ENCODE results near the gene FAM219B.
A peak's percentile ranks its signal among the peaks of the same experiment; 100 is the strongest.
"Not testable (repeated sequence)": the region's sequence is repeated elsewhere in the genome, so short reads cannot be mapped to it uniquely, and the experiment has no call there.

The FAM219B gene

DNA sequence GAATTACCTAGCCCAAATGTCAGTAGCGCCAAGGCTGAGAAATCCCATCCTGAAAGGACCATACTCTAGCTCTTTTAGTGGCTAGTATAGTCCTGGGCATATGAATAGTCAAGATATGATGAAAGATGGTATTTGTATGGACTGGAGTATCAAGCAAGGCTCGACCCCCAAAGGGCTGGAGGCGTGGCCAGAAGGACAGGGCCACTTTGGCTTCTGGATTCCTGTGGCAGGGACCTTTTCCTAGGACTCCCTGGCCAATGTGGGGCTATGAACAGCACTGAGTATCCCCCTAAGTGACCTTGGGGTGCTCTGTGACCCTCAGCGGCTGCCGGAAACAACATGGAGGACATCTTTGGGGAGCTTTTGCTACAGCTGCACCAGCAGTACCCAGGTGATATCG is 10.8 kb downstream of the FAM219B start:
- ATAC-seq (replicated peaks) (no peak), DNase-seq (no peak)
- H3K27ac Mint-ChIP-seq = peak overlapping the region; percentile 35 to 58
- H3K9me3 Mint-ChIP-seq = no peaks in the 10 kb centered on the region
- H3K36me3 Mint-ChIP-seq (ENCODE audit: insufficient read depth) = peaks cover 24% of the 10 kb centered on the region
- H3K4me1 Mint-ChIP-seq (ENCODE audit: low read depth in 2 of 2) = peaks cover 17 to 19% of the 10 kb centered on the region in 2 donors
- no peaks in the 10 kb centered on the region for H3K27me3 Mint-ChIP-seq
- no peak overlapping the region for H3K4me3 Mint-ChIP-seq

DNA sequence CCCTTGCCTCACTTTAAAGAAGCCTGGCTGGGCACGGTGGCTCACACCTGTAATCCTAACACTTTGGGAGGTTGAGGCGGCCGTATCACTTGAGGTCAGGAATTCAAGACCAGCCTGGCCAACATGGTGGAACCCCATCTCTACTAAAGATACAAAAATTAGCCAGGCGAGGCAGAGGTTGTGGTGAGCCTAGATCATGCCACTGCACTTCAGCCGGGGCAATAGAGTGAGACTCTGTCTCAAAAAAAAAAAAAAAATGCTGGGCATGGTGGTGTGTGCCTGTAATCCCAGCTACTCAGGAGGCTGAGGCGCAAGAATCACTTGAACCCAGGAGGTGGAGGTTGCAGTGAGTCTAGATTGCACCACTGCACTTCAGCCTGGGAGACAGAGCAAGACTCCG is 12.3 kb downstream of the FAM219B start:
- peaks cover 17% of the 10 kb centered on the region for H3K36me3 Mint-ChIP-seq (ENCODE audit: insufficient read depth)
- DNase-seq; H3K9me3 Mint-ChIP-seq; H3K4me3 Mint-ChIP-seq; ATAC-seq (replicated peaks); H3K27me3 Mint-ChIP-seq: not testable (repeated sequence)
- peak overlapping the region in 1 of 2 donors; percentile 96 for H3K27ac Mint-ChIP-seq
- peaks cover 27 to 30% of the 10 kb centered on the region in 2 donors for H3K4me1 Mint-ChIP-seq (ENCODE audit: low read depth in 2 of 2)

DNA sequence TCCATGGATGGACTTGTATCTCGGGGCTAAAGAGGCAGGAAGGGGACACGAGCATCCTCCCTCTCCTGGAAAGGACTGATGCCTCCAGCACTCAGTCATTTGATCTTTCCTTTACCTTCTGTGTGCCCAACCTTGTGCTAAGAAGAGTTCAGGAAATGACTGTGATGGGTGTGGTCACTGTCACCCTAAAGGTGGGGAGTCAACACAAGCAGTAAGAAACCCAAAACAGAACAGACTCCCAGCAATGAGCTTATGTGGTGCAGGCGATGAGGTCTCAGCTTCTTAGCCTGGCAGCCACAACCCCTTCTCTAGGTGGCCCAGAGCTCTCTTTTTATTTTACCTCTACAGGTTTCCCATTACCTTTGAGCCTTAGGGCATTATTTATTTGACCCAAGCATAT is 13.0 kb downstream of the FAM219B start:
- Mint-ChIP-seq H3K4me1 (ENCODE audit: low read depth in 2 of 2) (peaks cover 29 to 35% of the 10 kb centered on the region in 2 donors), H3K27me3 (no peaks in the 10 kb centered on the region), H3K27ac (peak overlapping the region; percentile 96), H3K9me3 (no peaks in the 10 kb centered on the region), H3K4me3 (peak overlapping the region; percentile 78 to 81), H3K36me3 (ENCODE audit: insufficient read depth) (peaks cover 16% of the 10 kb centered on the region)
- peak; percentile 68 for ATAC-seq (replicated peaks)
- DNase-seq = peak; percentile 14 to 27 (median 23)

GRCh38 chr15:74892931-74893330 is 13.7 kb downstream of the FAM219B start:
- DNase-seq (no peak), ATAC-seq (replicated peaks) (no peak)
- Mint-ChIP-seq H3K27me3 (no peaks in the 10 kb centered on the region), H3K27ac (peak overlapping the region; percentile 96), H3K9me3 (no peaks in the 10 kb centered on the region), H3K36me3 (ENCODE audit: insufficient read depth) (peaks cover 16% of the 10 kb centered on the region), H3K4me1 (ENCODE audit: low read depth in 2 of 2) (peaks cover 29 to 35% of the 10 kb centered on the region in 2 donors), H3K4me3 (peak overlapping the region in 1 of 2 donors; percentile 81)

DNA sequence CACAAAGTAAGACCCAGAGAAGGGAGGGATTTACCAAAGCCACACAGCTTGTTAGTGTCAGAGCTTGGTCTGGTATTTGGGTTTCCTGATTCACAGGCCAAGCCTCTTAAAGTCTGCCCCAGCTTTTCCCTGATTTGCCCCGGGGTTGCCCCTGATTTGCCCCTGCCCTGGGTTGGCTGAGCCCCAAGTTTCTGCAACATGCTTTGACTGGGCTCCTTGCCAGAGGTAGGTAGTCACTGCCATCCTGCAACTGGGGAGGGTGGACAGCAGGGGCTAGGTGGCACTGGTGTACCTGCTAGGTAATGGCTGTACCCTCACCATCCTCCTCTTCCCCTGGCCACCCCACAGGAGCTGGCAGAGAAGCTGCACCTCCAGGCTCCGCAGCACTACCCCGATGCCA is 14.3 kb downstream of the FAM219B start:
- Mint-ChIP-seq H3K36me3 (ENCODE audit: insufficient read depth) (peaks cover 16% of the 10 kb centered on the region), H3K9me3 (no peaks in the 10 kb centered on the region), H3K4me3 (peak overlapping the region in 1 of 2 donors; percentile 81), H3K27me3 (no peaks in the 10 kb centered on the region), H3K4me1 (ENCODE audit: low read depth in 2 of 2) (peaks cover 29 to 35% of the 10 kb centered on the region in 2 donors), H3K27ac (peak overlapping the region in 1 of 2 donors; percentile 96)
- ATAC-seq (replicated peaks) (no peak), DNase-seq (no peak)

DNA sequence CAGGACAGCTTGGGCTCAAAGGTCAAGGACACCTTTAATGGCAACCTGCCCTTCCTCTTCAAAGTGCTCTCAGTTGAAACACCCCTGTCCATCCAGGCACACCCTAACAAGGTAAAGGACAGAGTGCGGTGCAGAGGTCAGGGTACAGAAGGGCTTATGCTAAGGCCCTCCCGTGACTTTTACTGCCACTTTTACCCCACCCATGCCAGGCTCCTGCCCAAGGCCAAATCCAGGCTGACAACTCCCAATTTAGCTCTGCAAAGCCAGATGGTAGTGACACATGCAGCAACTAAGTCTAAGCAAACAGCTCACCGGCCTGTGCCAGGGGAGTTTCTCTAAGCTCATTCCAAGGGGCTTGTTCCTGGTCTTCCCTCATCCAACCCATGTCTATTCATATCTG is 15.2 kb downstream of the FAM219B start:
- Mint-ChIP-seq H3K4me3 (peak overlapping the region; percentile 88 to 94), H3K27ac (no peak overlapping the region), H3K36me3 (ENCODE audit: insufficient read depth) (peaks cover 16% of the 10 kb centered on the region), H3K27me3 (no peaks in the 10 kb centered on the region), H3K4me1 (ENCODE audit: low read depth in 2 of 2) (peaks cover 29 to 35% of the 10 kb centered on the region in 2 donors), H3K9me3 (no peaks in the 10 kb centered on the region)
- DNase-seq (no peak), ATAC-seq (replicated peaks) (no peak)

DNA sequence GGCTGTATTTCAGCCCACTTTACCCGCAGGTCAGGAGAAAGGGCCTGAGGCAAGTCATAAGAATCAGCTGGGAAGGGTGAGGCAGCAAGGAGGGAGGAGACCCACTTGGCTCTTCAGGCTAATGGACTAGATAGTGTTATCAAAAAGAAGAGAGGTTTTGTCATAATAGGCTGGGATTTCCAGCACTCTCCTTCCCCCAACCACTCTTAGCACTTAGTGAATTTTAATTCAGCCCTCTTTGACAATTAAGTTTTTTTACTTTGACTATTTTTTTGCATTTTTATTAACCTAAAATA is 16.0 kb downstream of the FAM219B start:
- H3K4me3 Mint-ChIP-seq = peak overlapping the region; percentile 88 to 94
- peaks cover 29 to 35% of the 10 kb centered on the region in 2 donors for H3K4me1 Mint-ChIP-seq (ENCODE audit: low read depth in 2 of 2)
- H3K36me3 Mint-ChIP-seq (ENCODE audit: insufficient read depth) = peaks cover 16% of the 10 kb centered on the region
- H3K27me3 Mint-ChIP-seq = no peaks in the 10 kb centered on the region
- DNase-seq = no peak
- peak overlapping the region; percentile 74 to 96 for H3K27ac Mint-ChIP-seq
- H3K9me3 Mint-ChIP-seq = no peaks in the 10 kb centered on the region
- ATAC-seq (replicated peaks) = no peak

GRCh38 chr15:74889883-74890664 is 16.6 kb downstream of the FAM219B start, which contains the start of gene MPI:
Gene MPI, plus strand, starts transcription at chr15:74890042. Its CDS starts 32 bp downstream, at chr15:74890074.
- peaks cover 29 to 35% of the 10 kb centered on the region in 2 donors for H3K4me1 Mint-ChIP-seq (ENCODE audit: low read depth in 2 of 2)
- H3K27me3 Mint-ChIP-seq = no peaks in the 10 kb centered on the region
- peaks cover 16% of the 10 kb centered on the region for H3K36me3 Mint-ChIP-seq (ENCODE audit: insufficient read depth)
- peak within 1 kb of the TSS; percentile 91 to 96 for H3K27ac Mint-ChIP-seq
- peak; percentile 95 for ATAC-seq (replicated peaks)
- H3K4me3 Mint-ChIP-seq = peak within 1 kb of the TSS; percentile 88 to 94
- H3K9me3 Mint-ChIP-seq = no peaks in the 10 kb centered on the region
- DNase-seq = peak; percentile 79 to 83 (median 80)

GRCh38 chr15:74889390-74889882 is 17.2 kb downstream of the FAM219B start:
- Mint-ChIP-seq H3K9me3 (no peaks in the 10 kb centered on the region), H3K27ac (peak overlapping the region; percentile 91 to 96), H3K36me3 (ENCODE audit: insufficient read depth) (peaks cover 16% of the 10 kb centered on the region), H3K27me3 (no peaks in the 10 kb centered on the region), H3K4me3 (peak overlapping the region; percentile 88 to 94), H3K4me1 (ENCODE audit: low read depth in 2 of 2) (peaks cover 32 to 38% of the 10 kb centered on the region in 2 donors)
- ATAC-seq (replicated peaks) (no peak), DNase-seq (no peak)

GRCh38 chr15:74888716-74889115 is 17.9 kb downstream of the FAM219B start:
- peaks cover 36% of the 10 kb centered on the region in 2 donors for H3K4me1 Mint-ChIP-seq (ENCODE audit: low read depth in 2 of 2)
- H3K4me3 Mint-ChIP-seq = peak overlapping the region in 1 of 2 donors; percentile 88

GRCh38 chr15:74887537-74888193 is 19.0 kb downstream of the FAM219B start:
- H3K4me1 Mint-ChIP-seq (ENCODE audit: low read depth in 2 of 2) = peaks cover 26% of the 10 kb centered on the region in 2 donors
- not testable (repeated sequence) for DNase-seq, H3K4me3 Mint-ChIP-seq

More at GRCh38 chr15:74888716-74889115, 17.9 kb downstream of the FAM219B start:
- no peaks in the 10 kb centered on the region for H3K9me3 Mint-ChIP-seq
- H3K27me3 Mint-ChIP-seq = no peaks in the 10 kb centered on the region
- DNase-seq (no peak), ATAC-seq (replicated peaks) (no peak)
- peaks cover 14% of the 10 kb centered on the region for H3K36me3 Mint-ChIP-seq (ENCODE audit: insufficient read depth)
- H3K27ac Mint-ChIP-seq = peak overlapping the region in 1 of 2 donors; percentile 91

GRCh38 chr15:74885461-74885860 is 21.2 kb downstream of the FAM219B start:
- H3K36me3 Mint-ChIP-seq (ENCODE audit: insufficient read depth) = peaks cover 3% of the 10 kb centered on the region
- H3K4me1 Mint-ChIP-seq (ENCODE audit: low read depth in 2 of 2) = peaks cover 19 to 20% of the 10 kb centered on the region in 2 donors
- H3K27ac Mint-ChIP-seq = no peak overlapping the region
- H3K4me3 Mint-ChIP-seq = no peak overlapping the region
- H3K9me3 Mint-ChIP-seq = no peaks in the 10 kb centered on the region
- DNase-seq (no peak), ATAC-seq (replicated peaks) (no peak)
- no peaks in the 10 kb centered on the region for H3K27me3 Mint-ChIP-seq

More at GRCh38 chr15:74887537-74888193, 19.0 kb downstream of the FAM219B start:
- H3K27ac Mint-ChIP-seq; ATAC-seq (replicated peaks); H3K9me3 Mint-ChIP-seq; H3K36me3 Mint-ChIP-seq (ENCODE audit: insufficient read depth); H3K27me3 Mint-ChIP-seq: not testable (repeated sequence)

- H3K36me3 Mint-ChIP-seq (ENCODE audit: insufficient read depth) = peaks cover under 1% of the 10 kb centered on the region
- H3K27ac Mint-ChIP-seq = no peak overlapping the region
- DNase-seq (no peak), ATAC-seq (replicated peaks) (no peak)
- H3K4me3 Mint-ChIP-seq = no peak overlapping the region
- H3K4me1 Mint-ChIP-seq (ENCODE audit: low read depth in 2 of 2) = peaks cover 12 to 14% of the 10 kb centered on the region in 2 donors
- no peaks in the 10 kb centered on the region for H3K27me3 Mint-ChIP-seq
- no peaks in the 10 kb centered on the region for H3K9me3 Mint-ChIP-seq
Observed at GRCh38 chr15:74884428-74885223, 22.0 kb downstream of the FAM219B start.

All from effector memory CD8-positive, alpha-beta T cell (primary cell).